ENCODE data around the gene UBR4.

UBR4 gene

GRCh38 chr1:19130468-19130867 lies 79.6 kb downstream of the UBR4 start:
- H3K9ac ChIP-seq (ENCODE audit: low read length): no peak overlapping the region
- no peaks in the 10 kb centered on the region for H3K79me2 ChIP-seq (ENCODE audit: low read length)
- H3K9me2 ChIP-seq (replicated peaks; ENCODE audit: insufficient read depth, low read length): no peaks in the 10 kb centered on the region
- H3K4me3 ChIP-seq (ENCODE audit: low read length): no peak overlapping the region
- H3K9me3 ChIP-seq (replicated peaks; ENCODE audit: insufficient read depth, low read length): no peaks in the 10 kb centered on the region
- peaks cover 12% of the 10 kb centered on the region; the same call in 1 of the 2 replicates for H3K36me3 ChIP-seq (replicated peaks; ENCODE audit: insufficient read depth, low read length)
- no peak overlapping the region for H3K4me2 ChIP-seq (ENCODE audit: low read depth, low read length)
- no peak for DNase-seq
- H3K4me1 ChIP-seq (ENCODE audit: low read length): no peaks in the 10 kb centered on the region
- no peaks in the 10 kb centered on the region for H3K27me3 ChIP-seq (replicated peaks; ENCODE audit: insufficient read depth, low read length)
- no peaks in the 10 kb centered on the region for H3F3A ChIP-seq (ENCODE audit: insufficient read depth, low read length)
- no peak overlapping the region for H2AFZ ChIP-seq (ENCODE audit: low read length)
- H4K20me1 ChIP-seq (ENCODE audit: insufficient read depth, low read length): no peaks in the 10 kb centered on the region
- TF ChIP-seq EZH2 (optimal IDR thresholded peaks at IDR 0.05; ENCODE audit: low read depth, low read length) (no peak), CTCF (IDR thresholded peaks at IDR 0.05; ENCODE audit: low read length) (no peak), EZH2phosphoT487 (IDR thresholded peaks at IDR 0.05; ENCODE audit: low read length) (no peak)
- H3K27ac ChIP-seq (ENCODE audit: low read length): no peak overlapping the region

GRCh38 chr1:19128968-19129514 lies 81.0 kb downstream of the UBR4 start:
- H3K9me3 ChIP-seq (replicated peaks; ENCODE audit: insufficient read depth, low read length): no peaks in the 10 kb centered on the region
- TF ChIP-seq EZH2phosphoT487 (IDR thresholded peaks at IDR 0.05; ENCODE audit: low read length): no peak
- no peak for TF ChIP-seq EZH2 (optimal IDR thresholded peaks at IDR 0.05; ENCODE audit: low read depth, low read length)
- TF ChIP-seq CTCF (IDR thresholded peaks at IDR 0.05; ENCODE audit: low read length): no peak
- no peaks in the 10 kb centered on the region for H3K9me2 ChIP-seq (replicated peaks; ENCODE audit: insufficient read depth, low read length)
- no peaks in the 10 kb centered on the region for H3K27me3 ChIP-seq (replicated peaks; ENCODE audit: insufficient read depth, low read length)
- H4K20me1 ChIP-seq (ENCODE audit: insufficient read depth, low read length): no peaks in the 10 kb centered on the region
- no peak overlapping the region for H3K9ac ChIP-seq (ENCODE audit: low read length)
- H3K27ac ChIP-seq (ENCODE audit: low read length): no peak overlapping the region
- no peak overlapping the region for H3K4me2 ChIP-seq (ENCODE audit: low read depth, low read length)
- no peaks in the 10 kb centered on the region for H3K79me2 ChIP-seq (ENCODE audit: low read length)
- H3F3A ChIP-seq (ENCODE audit: insufficient read depth, low read length): no peaks in the 10 kb centered on the region
- DNase-seq: no peak
- no peaks in the 10 kb centered on the region for H3K4me1 ChIP-seq (ENCODE audit: low read length)
- peaks cover 12% of the 10 kb centered on the region; the same call in 1 of the 2 replicates for H3K36me3 ChIP-seq (replicated peaks; ENCODE audit: insufficient read depth, low read length)
- no peak overlapping the region for H2AFZ ChIP-seq (ENCODE audit: low read length)
- no peak overlapping the region for H3K4me3 ChIP-seq (ENCODE audit: low read length)

- Histone ChIP-seq H3K4me3 (ENCODE audit: low read length) (no peak overlapping the region), H3K4me1 (ENCODE audit: low read length) (no peaks in the 10 kb centered on the region), H3K36me3 (replicated peaks; ENCODE audit: insufficient read depth, low read length) (peaks cover 17% of the 10 kb centered on the region), H3K9me2 (replicated peaks; ENCODE audit: insufficient read depth, low read length) (no peaks in the 10 kb centered on the region), H2AFZ (ENCODE audit: low read length) (no peak overlapping the region), H3K9ac (ENCODE audit: low read length) (no peak overlapping the region), H3K9me3 (replicated peaks; ENCODE audit: insufficient read depth, low read length) (no peaks in the 10 kb centered on the region), H3F3A (ENCODE audit: insufficient read depth, low read length) (no peaks in the 10 kb centered on the region), H3K79me2 (ENCODE audit: low read length) (no peaks in the 10 kb centered on the region), H3K27ac (ENCODE audit: low read length) (no peak overlapping the region), H3K4me2 (ENCODE audit: low read depth, low read length) (no peak overlapping the region), H4K20me1 (ENCODE audit: insufficient read depth, low read length) (no peaks in the 10 kb centered on the region), H3K27me3 (replicated peaks; ENCODE audit: insufficient read depth, low read length) (no peaks in the 10 kb centered on the region)
- DNase-seq: no peak
- TF ChIP-seq EZH2phosphoT487 (IDR thresholded peaks at IDR 0.05; ENCODE audit: low read length) (no peak), CTCF (IDR thresholded peaks at IDR 0.05; ENCODE audit: low read length) (no peak), EZH2 (optimal IDR thresholded peaks at IDR 0.05; ENCODE audit: low read depth, low read length) (no peak)
Measured at GRCh38 chr1:19124273-19124672, 85.8 kb downstream of the UBR4 start.
